Adipocyte (in vitro differentiated cells): ENCODE measurements around the gene ANKRD40CL.
A peak's percentile ranks its signal among the peaks of the same experiment; 100 is the strongest.
"Not testable (repeated sequence)": the region's sequence is repeated elsewhere in the genome, so short reads cannot be mapped to it uniquely, and the experiment has no call there.

Experiments used
- DNase-seq: peaks from one replicate; pipeline ENCODE4 v3.0.0-alpha.2; 2015; ENCODE audit warnings: low read depth
- H3K27me3 ChIP-seq: replicated peaks from 2 replicates; pipeline ENCODE4 v1.7.0; 2013; ENCODE audit warnings: mild to moderate bottlenecking, low read length, moderate library complexity; ENCODE audit not compliant: control insufficient read depth, insufficient read depth
- H3K36me3 ChIP-seq: 2 replicates; pipeline ENCODE4 v1.7.0; 2013; ENCODE audit warnings: low read length, mild to moderate bottlenecking, moderate library complexity; ENCODE audit not compliant: control insufficient read depth, insufficient read depth, severe bottlenecking
- H3K4me1 ChIP-seq: 2 replicates; pipeline ENCODE4 v1.7.0; 2013; ENCODE audit warnings: mild to moderate bottlenecking, low read length, moderate library complexity; ENCODE audit not compliant: control insufficient read depth, insufficient read depth
- H3K4me3 ChIP-seq: 2 replicates; pipeline ENCODE4 v1.7.0; 2013; ENCODE audit warnings: mild to moderate bottlenecking, low read length, moderate library complexity
- H3K9ac ChIP-seq: 2 replicates; pipeline ENCODE4 v1.7.0; 2013; ENCODE audit warnings: mild to moderate bottlenecking, low read length, moderate library complexity
- H3K9me3 ChIP-seq: 2 replicates; pipeline ENCODE4 v1.7.0; 2013; ENCODE audit warnings: mild to moderate bottlenecking, low read length, moderate library complexity; ENCODE audit not compliant: control insufficient read depth

Gene ANKRD40CL

GRCh38 chr17:50767446-50767845 lies at the start of gene ANKRD40CL:
ANKRD40CL (minus strand) TSS chr17:50767518; CDS start chr17:50766913, 605 bp downstream.
- H3K36me3 ChIP-seq: no peaks in the 10 kb centered on the region
- no peaks in the 10 kb centered on the region for H3K27me3 ChIP-seq
- peak within 1 kb of the TSS; percentile 63 for H3K9ac ChIP-seq
- H3K4me1 ChIP-seq: peaks cover 42% of the 10 kb centered on the region
- no peak for DNase-seq
- no peaks in the 10 kb centered on the region for H3K9me3 ChIP-seq
- H3K4me3 ChIP-seq: no peak within 1 kb of the TSS

- no peaks in the 10 kb centered on the region for H3K36me3 ChIP-seq
- H3K4me1 ChIP-seq: no peaks in the 10 kb centered on the region
- no peak for DNase-seq
- peaks cover 46% of the 10 kb centered on the region for H3K27me3 ChIP-seq
- no peaks in the 10 kb centered on the region for H3K9me3 ChIP-seq
- no peak overlapping the region for H3K4me3 ChIP-seq
- H3K9ac ChIP-seq: no peak overlapping the region
Observed at GRCh38 chr17:50816271-50816670, 49.0 kb upstream of the ANKRD40CL start.

GRCh38 chr17:50815400-50815799 lies 48.1 kb upstream of the ANKRD40CL start:
- Histone ChIP-seq H3K4me1 (no peaks in the 10 kb centered on the region), H3K36me3 (no peaks in the 10 kb centered on the region), H3K9me3 (no peaks in the 10 kb centered on the region), H3K27me3 (peaks cover 49% of the 10 kb centered on the region), H3K4me3 (no peak overlapping the region), H3K9ac (no peak overlapping the region)
- no peak for DNase-seq

GRCh38 chr17:50813583-50813982 lies 46.3 kb upstream of the ANKRD40CL start:
- Histone ChIP-seq H3K9me3 (no peaks in the 10 kb centered on the region), H3K9ac (no peak overlapping the region), H3K4me3 (no peak overlapping the region), H3K36me3 (no peaks in the 10 kb centered on the region), H3K4me1 (no peaks in the 10 kb centered on the region), H3K27me3 (peaks cover 38% of the 10 kb centered on the region)
- DNase-seq: no peak

- no peak overlapping the region for H3K9ac ChIP-seq
- H3K4me3 ChIP-seq: no peak overlapping the region
- H3K36me3 ChIP-seq: no peaks in the 10 kb centered on the region
- no peaks in the 10 kb centered on the region for H3K4me1 ChIP-seq
- DNase-seq: no peak
- H3K9me3 ChIP-seq: no peaks in the 10 kb centered on the region
- H3K27me3 ChIP-seq: peaks cover 22% of the 10 kb centered on the region
Observed at GRCh38 chr17:50808888-50809287, 41.6 kb upstream of the ANKRD40CL start.

GRCh38 chr17:50808413-50808812 lies 41.1 kb upstream of the ANKRD40CL start:
- Histone ChIP-seq H3K36me3 (no peaks in the 10 kb centered on the region), H3K4me1 (no peaks in the 10 kb centered on the region), H3K9me3 (no peaks in the 10 kb centered on the region), H3K9ac (no peak overlapping the region), H3K4me3 (no peak overlapping the region), H3K27me3 (peaks cover 22% of the 10 kb centered on the region)
- DNase-seq: no peak

GRCh38 chr17:50807675-50808074 lies 40.4 kb upstream of the ANKRD40CL start:
- no peaks in the 10 kb centered on the region for H3K4me1 ChIP-seq
- no peak overlapping the region for H3K4me3 ChIP-seq
- peaks cover 22% of the 10 kb centered on the region for H3K27me3 ChIP-seq
- H3K9me3 ChIP-seq: no peaks in the 10 kb centered on the region
- no peak overlapping the region for H3K9ac ChIP-seq
- no peak for DNase-seq
- no peaks in the 10 kb centered on the region for H3K36me3 ChIP-seq

- no peak overlapping the region for H3K9ac ChIP-seq
- H3K4me3 ChIP-seq: no peak overlapping the region
- no peaks in the 10 kb centered on the region for H3K9me3 ChIP-seq
- no peaks in the 10 kb centered on the region for H3K36me3 ChIP-seq
- peaks cover 19% of the 10 kb centered on the region for H3K27me3 ChIP-seq
- no peak for DNase-seq
- no peaks in the 10 kb centered on the region for H3K4me1 ChIP-seq
Observed at GRCh38 chr17:50807009-50807408, 39.7 kb upstream of the ANKRD40CL start.

GRCh38 chr17:50806141-50806643 lies 38.9 kb upstream of the ANKRD40CL start:
- Histone ChIP-seq H3K9ac (no peak overlapping the region), H3K4me3 (no peak overlapping the region), H3K27me3 (peaks cover 10% of the 10 kb centered on the region), H3K4me1 (no peaks in the 10 kb centered on the region), H3K9me3 (no peaks in the 10 kb centered on the region), H3K36me3 (no peaks in the 10 kb centered on the region)
- no peak for DNase-seq

- no peak for DNase-seq
- no peak overlapping the region for H3K4me3 ChIP-seq
- no peaks in the 10 kb centered on the region for H3K9me3 ChIP-seq
Observed at GRCh38 chr17:50805486-50805885, 38.2 kb upstream of the ANKRD40CL start.

GRCh38 chr17:50804749-50805475 lies 37.6 kb upstream of the ANKRD40CL start:
- not testable (repeated sequence) for H3K9me3 ChIP-seq, H3K36me3 ChIP-seq, H3K4me3 ChIP-seq, DNase-seq, H3K9ac ChIP-seq, H3K4me1 ChIP-seq
- peaks cover 14% of the 10 kb centered on the region for H3K27me3 ChIP-seq

More at GRCh38 chr17:50805486-50805885, 38.2 kb upstream of the ANKRD40CL start:
- Histone ChIP-seq H3K36me3 (no peaks in the 10 kb centered on the region), H3K4me1 (no peaks in the 10 kb centered on the region), H3K9ac (no peak overlapping the region), H3K27me3 (peaks cover 9% of the 10 kb centered on the region)

- Histone ChIP-seq H3K36me3 (no peaks in the 10 kb centered on the region), H3K4me1 (no peaks in the 10 kb centered on the region), H3K9me3 (no peaks in the 10 kb centered on the region), H3K27me3 (peaks cover 11% of the 10 kb centered on the region), H3K4me3 (no peak overlapping the region), H3K9ac (no peak overlapping the region)
- no peak for DNase-seq
Observed at GRCh38 chr17:50803676-50804075, 36.4 kb upstream of the ANKRD40CL start.
